IMR-90 (cell line): Measurements from ENCODE around the gene MRM2. TPM values are rescaled to one million over a fixed set of nuclear protein-coding genes. Genes with fewer than 3 reads are reported as not detected.

Experiments used
- ATAC-seq: fragments of 200-7000 bp; cut with Tn5 transposase; 2 replicates; pipeline ENCODE4 v1.9.1; 2020; ENCODE audit warnings: low read depth, mild to moderate bottlenecking, moderate library complexity
- BruUV-seq: library from RNA; stranded (reverse); fragments of 400-500 nt; replicated peaks from 2 replicates; lab custom pipeline; 2021; lab: Mats Ljungman, UMichigan
- CTCF ChIA-PET: fragments of 300-600 bp; formaldehyde crosslinking; extraction: SDS; loops from one replicate; lab custom pipeline; 2021; ENCODE audit warnings: antibody characterized with exemption; lab: Yijun Ruan, JAX
- POLR2A ChIA-PET: fragments of 300-600 bp; sonication (Branson Sonifier 250); formaldehyde crosslinking; loops from one replicate; lab custom pipeline; 2022; ENCODE audit warnings: antibody characterized with exemption; ENCODE audit not compliant: unreplicated experiment; lab: Charles Lee
- DNase-seq: peaks from one replicate; pipeline ENCODE4 v3.0.0; 2013
- H2AFZ ChIP-seq: replicated peaks from 2 replicates; pipeline ENCODE3; 2013; ENCODE audit warnings: low read length, mild to moderate bottlenecking; ENCODE audit not compliant: poor library complexity
- H2AK5ac ChIP-seq: 2 replicates; pipeline ENCODE4 v1.6.1; 2013; ENCODE audit warnings: low read depth, low read length, inconsistent platforms
- H2AK9ac ChIP-seq: replicated peaks from 2 replicates; pipeline ENCODE3; 2013; ENCODE audit warnings: mild to moderate bottlenecking, low read depth, low read length, moderate library complexity; ENCODE audit not compliant: poor library complexity
- H2BK120ac ChIP-seq: 2 replicates; pipeline ENCODE4 v1.6.1; 2013; ENCODE audit warnings: low read depth, low read length, inconsistent platforms
- H2BK15ac ChIP-seq: 3 replicates; pipeline ENCODE4 v1.6.1; 2013; ENCODE audit warnings: low read depth, low read length, inconsistent platforms
- H2BK20ac ChIP-seq: 2 replicates; pipeline ENCODE4 v1.6.1; 2013; ENCODE audit warnings: low read depth, mild to moderate bottlenecking, inconsistent platforms, low read length, moderate library complexity
- H2BK5ac ChIP-seq: 2 replicates; pipeline ENCODE4 v1.6.1; 2013; ENCODE audit warnings: mild to moderate bottlenecking, low read depth, low read length, inconsistent platforms; ENCODE audit not compliant: poor library complexity, severe bottlenecking
- H3K14ac ChIP-seq: replicated peaks from 2 replicates; pipeline ENCODE4 v1.6.1; 2013; ENCODE audit warnings: low read depth, low read length, inconsistent platforms
- H3K18ac ChIP-seq: 2 replicates; pipeline ENCODE4 v1.6.1; 2013; ENCODE audit warnings: low read depth, low read length, control low read depth
- H3K23ac ChIP-seq: 2 replicates; pipeline ENCODE4 v1.6.1; 2013; ENCODE audit warnings: low read depth, low read length, inconsistent platforms
- H3K27ac ChIP-seq: 2 replicates; pipeline ENCODE4 v1.5.1; 2013; ENCODE audit warnings: mild to moderate bottlenecking, control low read depth, low read length; ENCODE audit not compliant: insufficient read depth
- H3K27me3 ChIP-seq: 2 replicates; pipeline ENCODE4 v1.6.1; 2013; ENCODE audit warnings: low read length; ENCODE audit not compliant: control insufficient read depth, insufficient read depth
- H3K36me3 ChIP-seq: 2 replicates; pipeline ENCODE4 v1.6.1; 2013; ENCODE audit warnings: low read length, mixed read lengths; ENCODE audit not compliant: control insufficient read depth, insufficient read depth
- H3K4ac ChIP-seq: 2 replicates; pipeline ENCODE4 v1.6.1; 2013; ENCODE audit warnings: low read depth, low read length, inconsistent platforms
- H3K4me1 ChIP-seq: 2 replicates; pipeline ENCODE4 v1.6.1; 2013; ENCODE audit warnings: low read length, mixed read lengths; ENCODE audit not compliant: control insufficient read depth, insufficient read depth
- H3K4me2 ChIP-seq: 2 replicates; pipeline ENCODE4 v1.6.1; 2013; ENCODE audit warnings: low read depth, mild to moderate bottlenecking, control low read depth, low read length, moderate library complexity
- H3K4me3 ChIP-seq: 2 replicates; pipeline ENCODE4 v1.5.1; 2013; ENCODE audit warnings: low read depth, mild to moderate bottlenecking, control low read depth, low read length, moderate library complexity; ENCODE audit not compliant: insufficient read depth
- H3K56ac ChIP-seq: 2 replicates; pipeline ENCODE4 v1.6.1; 2013; ENCODE audit warnings: low read length, inconsistent platforms; ENCODE audit not compliant: insufficient read depth; ENCODE audit errors: extremely low read depth
- H3K79me1 ChIP-seq, 2 experiments: 2 replicates each; pipeline ENCODE4 v1.6.1; 2013; ENCODE audit warnings: low read length in 2 of 2, inconsistent platforms in 1 of 2, low read depth in 1 of 2
- H3K9ac ChIP-seq: 2 replicates; pipeline ENCODE4 v1.6.1; 2013; ENCODE audit warnings: low read depth, low read length, control low read depth
- H3K9me1 ChIP-seq: 2 replicates; pipeline ENCODE4 v1.6.1; 2013; ENCODE audit warnings: low read length, inconsistent platforms; ENCODE audit not compliant: insufficient read depth
- H3K9me3 ChIP-seq: 2 replicates; pipeline ENCODE4 v1.6.1; 2013; ENCODE audit warnings: low read length; ENCODE audit not compliant: control insufficient read depth, insufficient read depth
- H4K20me1 ChIP-seq: 2 replicates; pipeline ENCODE4 v1.6.1; 2013; ENCODE audit warnings: low read length, inconsistent platforms; ENCODE audit not compliant: insufficient read depth
- H4K5ac ChIP-seq: 2 replicates; pipeline ENCODE4 v1.6.1; 2013; ENCODE audit warnings: mild to moderate bottlenecking, low read depth, low read length, control low read depth
- H4K8ac ChIP-seq, 2 experiments: 2 replicates each; pipeline ENCODE4 v1.6.1; 2013; ENCODE audit warnings: low read depth in 2 of 2, low read length in 2 of 2, control low read depth in 1 of 2, inconsistent platforms in 1 of 2
- H4K91ac ChIP-seq: 2 replicates; pipeline ENCODE4 v1.6.1; 2013; ENCODE audit warnings: low read depth, low read length, inconsistent platforms; ENCODE audit not compliant: insufficient read depth
- BHLHE40 ChIP-seq: fragments of 150-350 bp; IDR thresholded peaks from 2 replicates; pipeline ENCODE4 v1.6.1; 2016; ENCODE audit warnings: mild to moderate bottlenecking, low read depth, low read length
- CEBPB ChIP-seq: IDR thresholded peaks from 2 replicates; pipeline ENCODE4 v1.6.1; 2012; ENCODE audit warnings: low read depth, low read length, improper control_type of control experiment
- CHD1 ChIP-seq: IDR thresholded peaks from 2 replicates; pipeline ENCODE4 v1.6.1; 2012; ENCODE audit warnings: low read depth, low read length, improper control_type of control experiment
- CTCF ChIP-seq: conservative IDR thresholded peaks from 2 replicates; pipeline ENCODE4 v1.5.1; 2012; ENCODE audit warnings: mild to moderate bottlenecking, low read depth, low read length, improper control_type of control experiment
- FOS ChIP-seq: fragments of 150-350 bp; IDR thresholded peaks from 2 replicates; pipeline ENCODE4 v1.6.1; 2016; ENCODE audit warnings: low read depth, low read length
- MAFK ChIP-seq: IDR thresholded peaks from 2 replicates; pipeline ENCODE4 v1.6.1; 2012; ENCODE audit warnings: low read depth, low read length, improper control_type of control experiment
- MAZ ChIP-seq: IDR thresholded peaks from 2 replicates; pipeline ENCODE4 v1.6.1; 2012; ENCODE audit warnings: low read depth, mild to moderate bottlenecking, low read length, improper control_type of control experiment, moderate library complexity, borderline replicate concordance
- NFE2L2 ChIP-seq: fragments of 150-350 bp; IDR thresholded peaks from 2 replicates; pipeline ENCODE4 v1.6.1; 2016; ENCODE audit warnings: low read depth, mild to moderate bottlenecking, low read length
- POLR2A ChIP-seq: IDR thresholded peaks from 2 replicates; pipeline ENCODE4 v1.6.1; 2012; ENCODE audit warnings: mild to moderate bottlenecking, low read depth, low read length
- RAD21 ChIP-seq: IDR thresholded peaks from 2 replicates; pipeline ENCODE4 v1.6.1; 2012; ENCODE audit warnings: low read length, improper control_type of control experiment
- RCOR1 ChIP-seq: IDR thresholded peaks from 2 replicates; pipeline ENCODE4 v1.6.1; 2012; ENCODE audit warnings: mild to moderate bottlenecking, low read length, improper control_type of control experiment; ENCODE audit not compliant: insufficient replicate concordance
- RFX5 ChIP-seq: IDR thresholded peaks from 2 replicates; pipeline ENCODE4 v1.8.0; 2012; ENCODE audit warnings: low read depth, mild to moderate bottlenecking, low read length, moderate library complexity
- SMC3 ChIP-seq: fragments of 150-350 bp; IDR thresholded peaks from 2 replicates; pipeline ENCODE4 v1.6.1; 2016; ENCODE audit warnings: low read depth, mild to moderate bottlenecking, antibody characterized with exemption, low read length, moderate library complexity
- USF2 ChIP-seq: fragments of 150-350 bp; IDR thresholded peaks from 2 replicates; pipeline ENCODE4 v1.6.1; 2017; ENCODE audit warnings: mild to moderate bottlenecking, antibody characterized with exemption, low read length, low read depth
- WGBS, 2 experiments: methylation state at CpG; one replicate each; pipeline versions ENCODE4 v1.1.5 to v1.1.7; 2013; ENCODE audit warnings: missing lambda C conversion rate in 2 of 2; ENCODE audit not compliant: insufficient read length in 1 of 2; ENCODE audit errors: extremely low coverage in 2 of 2; 5-methylcytosine and 5-hydroxymethylcytosine counted together
- dilution Hi-C: fragments of 300-500 bp; cut with HindIII; formaldehyde crosslinking; loops from one replicate; pipeline ENCODE4 v1.14.3; 2018; ENCODE audit warnings: low sequenced_read_pairs; ENCODE audit not compliant: unreplicated experiment
- in situ Hi-C: fragments of 300-500 bp; cut with MboI; formaldehyde crosslinking; loops from 3 replicates; pipeline ENCODE4 v1.14.3; 2019; ENCODE audit warnings: low sequenced_read_pairs, inconsistent platforms, mixed read lengths
- intact Hi-C: fragments of 100-400 bp; cut with micrococcal nuclease; formaldehyde crosslinking; loops from 2 replicates; pipeline ENCODE4 v1.10.0; 2022
- polyA plus RNA-seq, 3 experiments: library from polyadenylated mRNA; depleted of rRNA; stranded (reverse); fragments of >200 nt; gene quantifications; 2 replicates each; pipeline ENCODE4 v1.2.3, GENCODE V29; 2012; ENCODE audit warnings: low replicate concordance in 1 of 3
- total RNA-seq: library from RNA; depleted of rRNA; stranded (reverse); fragments of >200 nt; gene quantifications from 2 replicates; pipeline ENCODE4 v1.2.3, GENCODE V29; 2012

Gene MRM2
- total and polyA plus RNA-seq, 2 of the 4 experiments (the other 2 are of a cell fraction): 19.1 to 23.8 TPM

GRCh38 chr7:2288503-2288902 lies 46.5 kb upstream of the MRM2 start:
- no peak overlapping the region for H2BK5ac ChIP-seq
- ChIA-PET POLR2A (no interaction called here), CTCF (no interaction called here)
- no peak overlapping the region for H3K4me3 ChIP-seq
- BruUV-seq: no TSS peak
- dilution Hi-C loops (no loop called here), intact Hi-C loops (no loop called here), in situ Hi-C loops (no loop called here)
- no peaks in the 10 kb centered on the region for H3K27me3 ChIP-seq
- H3K18ac ChIP-seq: no peak overlapping the region
- no peak overlapping the region for H4K5ac ChIP-seq
- no peak overlapping the region for H2BK20ac ChIP-seq
- no peak overlapping the region for H3K4me2 ChIP-seq
- no peak overlapping the region for H3K9ac ChIP-seq
- H3K4ac ChIP-seq: no peak overlapping the region
- H2BK120ac ChIP-seq: no peak overlapping the region
- no peak overlapping the region for H2BK15ac ChIP-seq
- no peaks in the 10 kb centered on the region for H3K9me3 ChIP-seq
- no peaks in the 10 kb centered on the region for H3K4me1 ChIP-seq
- no peak overlapping the region for H2AFZ ChIP-seq
- peaks cover 10% of the 10 kb centered on the region for H3K9me1 ChIP-seq
- DNase-seq (no peak), ATAC-seq (no peak)
- TF ChIP-seq CHD1 (no peak), RCOR1 (no peak), RAD21 (no peak), CEBPB (no peak), MAFK (no peak), NFE2L2 (no peak), RFX5 (no peak), FOS (no peak), SMC3 (no peak), BHLHE40 (no peak), MAZ (no peak), CTCF (no peak), POLR2A (no peak), USF2 (no peak)
- H3K27ac ChIP-seq: no peak overlapping the region
- H4K91ac ChIP-seq: no peak overlapping the region
- H3K56ac ChIP-seq: no peak overlapping the region
- H3K23ac ChIP-seq: no peak overlapping the region
- H4K20me1 ChIP-seq: peaks cover 4% of the 10 kb centered on the region; the same call in 1 of the 2 replicates
- no peak overlapping the region for H4K8ac ChIP-seq
- H2AK9ac ChIP-seq: no peak overlapping the region
- H3K79me1 ChIP-seq: peaks cover 9 to 57% of the 10 kb centered on the region in 2 experiments; a peak in 2 of 4 replicates
- no peak overlapping the region for H3K14ac ChIP-seq
- WGBS, 2 experiments: 91% methylated on average over 4 of the region's 8 CpGs; no CpG with 5 or more reads in 1 of the 2 experiments
- no peaks in the 10 kb centered on the region for H3K36me3 ChIP-seq
- no peak overlapping the region for H2AK5ac ChIP-seq
